HCEC 1CT (cell line): ENCODE measurements around the gene SUFU.
"Not testable (repeated sequence)": the region's sequence is repeated elsewhere in the genome, so short reads cannot be mapped to it uniquely, and the experiment has no call there.

Source experiments
- DNase-seq: peaks from one replicate; pipeline ENCODE4 v3.0.0-alpha.2; 2017

SUFU gene

GRCh38 chr10:102503264-102504178, at the start of gene SUFU:
SUFU (plus strand) TSS chr10:102503972; CDS start chr10:102504153, 181 bp downstream.
- peak; percentile 97 for DNase-seq

DNA sequence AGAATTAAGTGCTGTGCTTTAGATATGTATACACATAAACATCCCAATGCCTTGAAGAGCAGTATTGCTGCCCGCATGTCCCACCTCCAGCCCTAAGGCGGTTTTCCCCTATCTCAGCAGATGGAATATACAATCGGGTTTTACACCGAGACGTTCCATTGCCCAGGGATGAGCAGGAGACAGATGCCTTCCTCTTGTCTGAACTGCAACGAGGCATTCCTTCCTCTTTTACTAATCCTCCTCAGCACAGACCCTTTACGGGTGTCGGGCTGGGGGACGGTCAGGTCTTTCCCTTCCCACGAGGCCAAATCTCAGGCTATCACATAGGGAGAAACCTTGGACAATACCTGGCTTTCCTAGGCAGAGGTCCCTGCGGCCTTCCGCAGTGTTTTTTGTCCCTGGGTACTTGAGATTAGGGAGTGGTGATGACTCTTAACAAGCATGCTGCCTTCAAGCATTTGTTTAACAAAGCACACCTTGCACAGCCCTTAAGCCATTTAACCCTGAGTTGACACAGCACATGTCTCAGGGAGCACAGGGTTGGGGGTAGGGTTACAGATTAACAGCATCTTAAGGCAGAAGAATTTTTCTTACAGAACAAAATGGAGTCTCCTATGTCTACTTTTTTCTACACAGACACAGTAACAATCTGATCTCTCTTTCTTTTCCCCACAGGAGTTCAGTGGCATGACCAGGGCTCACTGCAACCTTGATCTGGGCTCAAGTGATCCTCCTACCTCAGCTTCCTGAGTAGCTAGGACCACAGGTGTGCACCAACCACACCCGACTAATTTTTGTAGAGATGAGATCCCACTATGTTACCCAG, 48.9 kb upstream of the SUFU start:
- not testable (repeated sequence) for DNase-seq

GRCh38 chr10:102455893-102456471, 47.8 kb upstream of the SUFU start:
- peak; percentile 90 for DNase-seq

DNA sequence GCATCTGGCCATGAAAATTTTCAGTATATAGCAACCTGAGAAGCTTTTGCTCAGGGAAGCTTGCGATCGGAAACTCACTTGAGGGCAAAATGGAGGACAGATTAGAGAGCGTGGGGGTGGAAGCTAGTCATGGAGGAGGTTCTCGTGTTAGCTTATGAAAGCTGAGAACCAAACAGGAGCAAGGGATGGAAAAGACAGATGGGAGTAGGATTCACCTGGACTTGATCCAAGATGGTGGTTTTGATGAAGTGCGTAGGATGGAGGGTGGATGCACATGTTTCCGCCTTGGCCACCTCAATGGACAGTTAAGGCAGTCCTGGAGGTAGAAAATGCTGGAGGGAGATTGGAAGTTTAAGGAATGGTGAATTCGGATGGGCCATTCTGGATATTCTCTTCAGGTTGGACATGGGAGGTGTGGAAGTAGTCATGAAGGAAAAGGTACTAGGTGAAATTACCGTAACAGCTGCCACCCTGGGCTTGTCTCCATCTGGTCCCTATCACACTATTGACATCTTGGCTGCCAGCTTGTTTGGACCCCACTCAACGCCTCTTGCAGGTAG, 46.1 kb upstream of the SUFU start:
- DNase-seq, result no peak

DNA sequence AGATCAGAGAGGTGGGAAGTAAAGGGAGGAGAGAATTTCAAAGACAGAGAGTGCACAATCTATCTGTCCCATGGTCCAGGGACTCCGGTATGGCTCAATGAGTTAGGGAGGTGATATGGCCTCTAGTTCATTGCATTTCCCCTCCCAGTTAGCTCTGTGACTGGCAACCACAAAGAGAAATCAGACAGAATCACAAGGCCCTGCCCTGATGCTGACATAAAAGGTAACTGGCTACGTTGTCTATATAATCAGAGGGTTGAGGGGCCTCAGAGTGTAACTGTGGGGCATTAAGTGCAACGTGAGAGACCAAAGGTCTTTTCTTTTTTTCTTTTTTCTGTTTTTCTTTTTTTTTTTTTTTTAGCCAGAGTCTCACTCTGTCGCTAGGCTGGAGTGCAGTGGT, 45.1 kb upstream of the SUFU start:
- DNase-seq, result no peak

- no peak for DNase-seq
Measured at GRCh38 chr10:102460836-102461186, 43.0 kb upstream of the SUFU start.

GRCh38 chr10:102461187-102462054, 42.4 kb upstream of the SUFU start:
- peak; percentile 72 for DNase-seq

GRCh38 chr10:102462512-102463054, 41.2 kb upstream of the SUFU start:
- no peak for DNase-seq

DNA sequence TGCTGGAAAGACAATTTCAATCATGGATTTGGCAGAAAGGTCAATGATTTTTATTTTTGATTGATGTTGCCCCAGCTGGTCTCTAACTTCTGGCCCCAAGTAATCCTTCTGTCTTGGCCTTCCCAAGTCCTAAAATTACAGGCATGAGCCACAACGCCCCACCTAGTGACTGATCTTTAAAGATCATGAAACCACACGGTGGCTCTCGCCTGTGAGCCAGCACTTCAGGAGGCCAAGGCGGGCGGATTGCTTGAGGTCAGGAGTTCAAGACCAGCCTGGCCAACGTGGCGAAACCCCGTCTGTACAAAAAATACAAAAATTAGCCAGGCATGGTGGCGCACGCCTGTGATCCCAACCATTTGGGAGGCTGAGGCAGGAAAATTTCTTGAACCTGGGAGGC, 39.8 kb upstream of the SUFU start:
- no peak for DNase-seq

- DNase-seq, result no peak
Measured at GRCh38 chr10:102465466-102465865, 38.3 kb upstream of the SUFU start.

GRCh38 chr10:102467318-102467717, 36.5 kb upstream of the SUFU start:
- DNase-seq, result no peak

GRCh38 chr10:102467971-102468438, 35.8 kb upstream of the SUFU start:
- DNase-seq, result no peak

GRCh38 chr10:102468683-102469082, 35.1 kb upstream of the SUFU start:
- DNase-seq, result peak; percentile 34

GRCh38 chr10:102470579-102471546, 32.9 kb upstream of the SUFU start:
- no peak for DNase-seq

DNA sequence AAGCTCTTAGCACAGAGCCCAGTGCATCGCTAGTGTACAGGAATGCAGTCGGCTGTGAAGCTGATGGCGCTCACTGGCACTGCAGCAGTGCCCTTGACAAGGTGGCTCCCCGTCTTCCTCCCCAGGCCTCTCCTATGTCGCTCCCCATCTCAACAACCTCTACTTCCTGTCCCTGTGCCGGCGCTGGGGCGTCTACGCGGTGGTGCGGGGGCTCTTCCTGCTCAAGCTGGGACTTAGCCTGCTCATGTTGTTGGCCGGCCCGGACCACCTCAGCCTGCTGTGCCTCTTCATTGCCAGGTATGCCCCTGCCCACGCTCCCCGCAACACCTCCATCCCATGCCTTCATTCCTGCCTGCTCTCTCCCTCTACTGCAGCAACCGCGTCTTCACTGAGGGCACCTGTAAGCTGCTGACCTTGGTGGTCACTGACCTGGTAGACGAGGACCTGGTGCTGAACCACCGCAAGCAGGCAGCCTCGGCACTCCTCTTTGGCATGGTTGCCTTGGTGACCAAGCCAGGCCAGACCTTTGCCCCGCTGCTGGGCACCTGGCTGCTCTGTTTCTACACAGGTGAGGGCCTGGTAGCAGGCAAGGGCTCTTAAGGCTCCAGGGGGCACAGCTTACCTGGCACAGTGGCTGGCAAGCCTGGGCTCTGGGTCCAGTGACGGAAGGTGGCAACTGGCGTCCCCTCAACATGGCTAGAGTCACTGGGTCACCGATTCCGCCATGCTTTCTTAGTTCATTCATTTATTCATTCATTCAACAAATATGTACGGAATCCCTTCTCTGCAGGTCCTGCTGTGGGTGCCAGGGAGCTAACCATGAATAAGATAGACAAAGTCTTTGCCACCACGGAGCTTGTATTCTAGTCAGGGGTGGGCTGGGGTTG, 30.1 kb upstream of the SUFU start:
- no peak for DNase-seq

DNA sequence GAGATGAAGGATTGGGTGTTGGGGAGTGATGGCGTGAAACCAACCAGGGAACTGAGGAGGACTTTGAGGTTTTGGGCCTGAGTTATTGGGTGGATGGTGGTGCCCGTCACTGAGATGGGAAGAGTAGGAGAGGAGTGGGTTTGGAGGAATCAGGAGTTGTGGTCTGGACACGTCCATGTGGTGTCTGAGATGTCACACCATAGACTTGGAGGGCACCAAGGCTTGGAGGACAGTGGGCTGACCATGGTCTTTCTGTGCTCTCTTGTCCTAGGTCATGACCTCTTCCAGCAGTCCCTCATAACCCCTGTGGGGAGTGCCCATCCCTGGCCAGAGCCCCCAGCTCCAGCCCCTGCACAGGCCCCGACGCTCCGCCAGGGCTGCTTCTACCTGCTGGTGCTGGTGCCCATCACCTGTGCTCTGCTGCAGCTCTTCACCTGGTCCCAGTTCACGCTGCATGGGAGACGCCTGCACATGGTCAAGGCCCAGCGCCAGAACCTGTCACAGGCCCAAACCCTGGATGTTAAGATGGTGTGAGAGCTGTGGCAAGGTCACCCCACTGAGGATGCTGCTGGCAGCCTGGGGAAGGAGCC, 28.2 kb upstream of the SUFU start:
- no peak for DNase-seq

DNA sequence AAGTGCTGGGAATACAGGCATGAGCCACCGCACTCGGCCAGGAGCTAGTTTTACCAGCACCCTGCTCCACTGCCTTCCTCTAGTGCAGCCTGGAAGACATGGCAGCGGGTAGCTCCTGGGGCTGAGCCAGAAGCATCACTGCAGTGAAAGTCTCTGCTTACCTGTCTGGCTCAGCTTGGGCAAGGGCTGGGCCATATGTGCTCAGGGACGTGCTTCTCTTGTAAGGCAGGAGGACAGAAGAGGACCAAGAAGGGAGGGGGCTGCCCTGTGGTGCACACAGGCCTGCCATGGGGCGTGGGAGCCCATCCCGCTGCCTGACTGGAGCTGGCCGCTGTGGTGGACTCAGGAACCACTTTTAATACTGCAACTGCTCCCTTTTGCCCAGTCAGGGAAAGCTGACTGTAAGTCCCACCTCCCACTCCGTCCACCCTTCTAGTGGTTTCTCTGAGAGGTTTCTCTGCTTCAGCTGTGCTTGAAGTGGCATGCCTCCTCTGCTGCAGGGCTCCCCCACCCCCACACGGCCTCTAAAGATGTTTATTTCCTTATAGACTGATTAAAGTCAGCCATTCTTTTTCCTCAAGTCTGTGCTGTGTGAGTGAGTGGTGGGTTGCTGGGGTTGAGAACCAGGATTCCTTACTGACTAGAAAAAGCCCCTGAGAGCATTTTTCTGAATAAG, 27.2 kb upstream of the SUFU start:
- DNase-seq, result no peak

DNA sequence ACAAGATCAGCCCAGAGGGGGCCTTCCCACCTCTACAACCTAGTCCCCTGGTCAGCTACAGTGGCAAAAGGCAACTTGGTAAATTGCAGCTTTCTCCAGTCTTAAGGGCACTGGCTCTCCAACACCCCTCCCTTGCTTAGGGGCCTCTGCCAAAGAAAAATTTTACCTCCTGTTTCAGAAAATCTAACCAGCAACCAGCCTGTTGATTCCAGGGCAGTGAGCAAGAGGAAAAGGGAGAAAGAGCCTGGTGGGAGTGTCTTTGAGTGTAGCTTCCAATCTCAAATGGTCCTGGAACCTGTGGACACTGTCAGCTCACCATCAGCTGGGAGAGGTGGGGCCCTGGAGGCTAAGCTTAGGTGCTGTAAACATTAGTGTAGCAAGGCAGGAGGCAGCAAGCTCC, 24.1 kb upstream of the SUFU start:
- no peak for DNase-seq
